WTC11 (cell line): ENCODE data around the gene TGFBR2. TPM values are rescaled to one million over a fixed set of nuclear protein-coding genes. Genes with fewer than 3 reads are reported as not detected.

Source experiments
- ATAC-seq: fragments of 200-7000 bp; cut with Tn5 transposase; 2 replicates; pipeline ENCODE4 v1.10.0; 2021; ENCODE audit warnings: mild to moderate bottlenecking, moderate library complexity
- CTCF ChIA-PET: fragments of 300-600 bp; sonication (Branson Sonifier 250); formaldehyde crosslinking; loops from one replicate; lab custom pipeline; 2021; ENCODE audit warnings: antibody characterized with exemption; lab: Charles Lee
- POLR2A ChIA-PET: fragments of 350-600 bp; sonication (Branson Sonifier 250); formaldehyde crosslinking; loops from one replicate; lab custom pipeline; 2021; ENCODE audit warnings: antibody characterized with exemption; lab: Charles Lee
- DNase-seq: peaks from one replicate; pipeline ENCODE4 v3.0.0; 2021; ENCODE audit warnings: low spot score
- H3K27ac Mint-ChIP-seq: 2 replicates; pipeline ENCODE4 v1.8.0; 2021; ENCODE audit warnings: mixed read lengths
- H3K27me3 Mint-ChIP-seq: 2 replicates; pipeline ENCODE4 v1.8.0; 2021; ENCODE audit warnings: low read depth, mild to moderate bottlenecking, moderate library complexity, mixed read lengths
- H3K36me3 Mint-ChIP-seq: 2 replicates; pipeline ENCODE4 v1.8.0; 2021; ENCODE audit warnings: mixed read lengths
- H3K4me1 Mint-ChIP-seq: 2 replicates; pipeline ENCODE4 v1.8.0; 2022; ENCODE audit warnings: mixed read lengths
- H3K4me3 Mint-ChIP-seq: 2 replicates; pipeline ENCODE4 v1.8.0; 2021; ENCODE audit warnings: mild to moderate bottlenecking, moderate library complexity, mixed read lengths
- H3K9me3 Mint-ChIP-seq: 2 replicates; pipeline ENCODE4 v1.8.0; 2021; ENCODE audit warnings: mixed read lengths
- CBFB ChIP-seq: sonication (generic); formaldehyde crosslinking; IDR thresholded peaks from 2 replicates; pipeline ENCODE4 v1.8.1; 2022; ENCODE audit warnings: mild to moderate bottlenecking, low read depth, missing genetic modification reagents
- EMX1 ChIP-seq: fragments of 250-450 bp; sonication (Bioruptor Pico); IDR thresholded peaks from 2 replicates; pipeline ENCODE4 v1.8.0; 2021; ENCODE audit warnings: mild to moderate bottlenecking
- IRF2 ChIP-seq: sonication (generic); formaldehyde crosslinking; IDR thresholded peaks from 2 replicates; pipeline ENCODE4 v1.8.0; 2022; ENCODE audit warnings: low read depth, missing genetic modification reagents, borderline replicate concordance
- JAZF1 ChIP-seq: fragments of 250-450 bp; sonication (Bioruptor Pico); IDR thresholded peaks from 2 replicates; pipeline ENCODE4 v1.9.0; 2021; ENCODE audit warnings: moderate library complexity, mild to moderate bottlenecking, inconsistent platforms
- MXD4 ChIP-seq: fragments of 250-450 bp; sonication (Bioruptor Pico); IDR thresholded peaks from 2 replicates; pipeline ENCODE4 v1.8.0; 2021; ENCODE audit warnings: mild to moderate bottlenecking, moderate library complexity, borderline replicate concordance
- NFATC4 ChIP-seq: fragments of 250-450 bp; sonication (Bioruptor Pico); IDR thresholded peaks from 2 replicates; pipeline ENCODE4 v1.9.0; 2021; ENCODE audit warnings: mild to moderate bottlenecking
- NFE2L1 ChIP-seq: sonication (generic); formaldehyde crosslinking; IDR thresholded peaks from 2 replicates; pipeline ENCODE4 v1.8.1; 2023; ENCODE audit warnings: missing genetic modification reagents
- NFYB ChIP-seq: sonication (generic); formaldehyde crosslinking; conservative IDR thresholded peaks from 2 replicates; pipeline ENCODE4 v1.8.0; 2022; ENCODE audit warnings: low read depth, missing genetic modification reagents
- NR1H2 ChIP-seq: sonication (generic); formaldehyde crosslinking; IDR thresholded peaks from 2 replicates; pipeline ENCODE4 v1.9.0; 2021; ENCODE audit warnings: mild to moderate bottlenecking, moderate library complexity, missing genetic modification reagents
- OVOL2 ChIP-seq: fragments of 250-450 bp; sonication (Bioruptor Pico); IDR thresholded peaks from 2 replicates; pipeline ENCODE4 v1.9.0; 2021; ENCODE audit warnings: mild to moderate bottlenecking, borderline replicate concordance
- PRRX2 ChIP-seq: fragments of 250-450 bp; sonication (Bioruptor Pico); IDR thresholded peaks from 2 replicates; pipeline ENCODE4 v1.8.0; 2021; ENCODE audit warnings: mild to moderate bottlenecking
- TEAD1 ChIP-seq: sonication (generic); formaldehyde crosslinking; IDR thresholded peaks from 2 replicates; pipeline ENCODE4 v1.8.0; 2022; ENCODE audit warnings: mild to moderate bottlenecking, missing genetic modification reagents
- ZNF138 ChIP-seq: sonication (generic); formaldehyde crosslinking; conservative IDR thresholded peaks from 2 replicates; pipeline ENCODE4 v1.8.1; 2022; ENCODE audit warnings: mild to moderate bottlenecking, moderate library complexity, missing genetic modification reagents
- ZNF219 ChIP-seq: sonication (generic); formaldehyde crosslinking; IDR thresholded peaks from 2 replicates; pipeline ENCODE4 v1.8.0; 2023; ENCODE audit warnings: missing genetic modification reagents, mild to moderate bottlenecking, borderline replicate concordance
- ZNF416 ChIP-seq: fragments of 250-450 bp; sonication (Bioruptor Pico); IDR thresholded peaks from 2 replicates; pipeline ENCODE4 v1.9.0; 2021; ENCODE audit warnings: mild to moderate bottlenecking, inconsistent platforms
- total RNA-seq: library from RNA; stranded (reverse); gene quantifications from 3 replicates; pipeline ENCODE4 v1.2.3, GENCODE V29; 2021
- TF ChIP-seq, protein P1 (sequence below): sonication (generic); formaldehyde crosslinking; IDR thresholded peaks from 2 replicates; pipeline ENCODE4 v1.8.1; 2022; ENCODE audit warnings: low read depth, mild to moderate bottlenecking, moderate library complexity, missing genetic modification reagents, borderline replicate concordance
- TF ChIP-seq, protein P2 (sequence below): sonication (generic); formaldehyde crosslinking; IDR thresholded peaks from 2 replicates; pipeline ENCODE4 v1.8.0; 2022; ENCODE audit warnings: mild to moderate bottlenecking, missing genetic modification reagents
- TF ChIP-seq, protein P3 (sequence below): sonication (generic); formaldehyde crosslinking; IDR thresholded peaks from 2 replicates; pipeline ENCODE4 v1.8.1; 2022; ENCODE audit warnings: mild to moderate bottlenecking, moderate library complexity, missing genetic modification reagents

Gene TGFBR2
- total RNA-seq, 1 experiment from 2014 or later, result 9.6 TPM

DNA sequence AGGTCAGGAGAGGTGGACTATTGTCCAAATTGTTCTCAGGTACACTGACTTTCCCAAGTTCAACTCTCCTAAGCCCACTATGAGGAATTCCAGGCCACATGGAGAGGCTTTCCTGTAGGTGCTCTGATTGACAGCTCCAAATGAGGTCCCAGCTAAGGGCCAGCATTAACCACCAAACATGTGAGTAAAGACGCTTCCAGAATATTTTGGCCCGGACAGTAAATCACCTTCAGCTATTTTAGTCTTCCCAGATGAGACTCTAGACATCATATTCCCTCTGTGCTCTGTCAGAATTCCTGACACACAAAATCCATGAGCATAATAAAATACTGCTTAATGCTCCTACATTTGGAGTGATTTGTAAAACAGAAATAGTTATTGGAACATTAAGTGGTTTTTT, 135.5 kb downstream of the TGFBR2 start (continued):
- TF ChIP-seq, protein P1, sequence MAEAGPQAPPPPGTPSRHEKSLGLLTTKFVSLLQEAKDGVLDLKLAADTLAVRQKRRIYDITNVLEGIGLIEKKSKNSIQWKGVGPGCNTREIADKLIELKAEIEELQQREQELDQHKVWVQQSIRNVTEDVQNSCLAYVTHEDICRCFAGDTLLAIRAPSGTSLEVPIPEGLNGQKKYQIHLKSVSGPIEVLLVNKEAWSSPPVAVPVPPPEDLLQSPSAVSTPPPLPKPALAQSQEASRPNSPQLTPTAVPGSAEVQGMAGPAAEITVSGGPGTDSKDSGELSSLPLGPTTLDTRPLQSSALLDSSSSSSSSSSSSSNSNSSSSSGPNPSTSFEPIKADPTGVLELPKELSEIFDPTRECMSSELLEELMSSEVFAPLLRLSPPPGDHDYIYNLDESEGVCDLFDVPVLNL (CRISPR knock-in tag), result no peak
- TF ChIP-seq IRF2 (CRISPR knock-in tag) (no peak), TEAD1 (CRISPR knock-in tag) (no peak)

DNA sequence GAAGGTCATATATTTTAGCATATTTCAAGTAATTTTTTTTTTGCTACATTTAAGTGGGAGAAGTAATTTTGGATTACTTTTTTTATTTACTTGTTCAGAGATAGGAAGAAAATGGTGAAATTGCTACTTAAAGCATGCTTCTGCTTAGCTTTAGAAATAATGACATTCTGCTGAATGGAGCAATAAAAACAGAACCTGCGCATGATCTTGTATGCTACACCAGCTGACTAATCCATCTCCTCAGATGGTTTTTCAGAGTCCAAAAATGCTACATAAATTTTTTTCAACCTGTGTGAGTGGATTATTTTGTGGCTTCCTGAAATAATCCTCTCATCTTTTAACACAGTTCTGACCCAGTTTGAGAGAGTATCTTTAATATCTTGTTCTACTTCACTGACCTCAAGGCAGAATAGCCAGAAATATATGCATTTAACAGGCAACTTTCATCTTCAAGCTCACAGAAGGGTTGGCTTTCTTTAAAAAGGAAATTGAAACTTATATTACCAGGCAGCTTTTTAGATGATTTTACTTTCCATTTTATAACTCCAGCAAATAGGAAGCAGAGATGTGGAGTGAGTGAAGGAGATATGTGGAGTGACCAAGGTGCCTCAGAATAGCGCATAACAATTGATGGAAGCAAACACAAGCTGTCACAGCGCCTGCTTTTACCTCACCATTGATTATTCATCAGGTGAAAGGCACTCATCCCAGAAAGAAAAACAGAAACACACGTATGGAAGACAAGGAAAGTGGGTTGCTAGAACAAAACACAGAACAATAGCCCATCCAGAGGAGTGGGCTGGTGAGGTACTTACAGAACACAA, 136.6 kb downstream of the TGFBR2 start:
- H3K36me3 Mint-ChIP-seq, result no peaks in the 10 kb centered on the region
- peak; percentile 59 for ATAC-seq
- H3K27me3 Mint-ChIP-seq, result no peaks in the 10 kb centered on the region
- peaks cover 39% of the 10 kb centered on the region for H3K4me1 Mint-ChIP-seq
- no peak overlapping the region for H3K27ac Mint-ChIP-seq
- no peaks in the 10 kb centered on the region for H3K9me3 Mint-ChIP-seq
- DNase-seq, result no peak
- TF ChIP-seq ZNF416 (CRISPR knock-in tag), result no peak
- TF ChIP-seq NR1H2 (CRISPR knock-in tag), result no peak
- TF ChIP-seq JAZF1, result no peak
- TF ChIP-seq, protein P2, sequence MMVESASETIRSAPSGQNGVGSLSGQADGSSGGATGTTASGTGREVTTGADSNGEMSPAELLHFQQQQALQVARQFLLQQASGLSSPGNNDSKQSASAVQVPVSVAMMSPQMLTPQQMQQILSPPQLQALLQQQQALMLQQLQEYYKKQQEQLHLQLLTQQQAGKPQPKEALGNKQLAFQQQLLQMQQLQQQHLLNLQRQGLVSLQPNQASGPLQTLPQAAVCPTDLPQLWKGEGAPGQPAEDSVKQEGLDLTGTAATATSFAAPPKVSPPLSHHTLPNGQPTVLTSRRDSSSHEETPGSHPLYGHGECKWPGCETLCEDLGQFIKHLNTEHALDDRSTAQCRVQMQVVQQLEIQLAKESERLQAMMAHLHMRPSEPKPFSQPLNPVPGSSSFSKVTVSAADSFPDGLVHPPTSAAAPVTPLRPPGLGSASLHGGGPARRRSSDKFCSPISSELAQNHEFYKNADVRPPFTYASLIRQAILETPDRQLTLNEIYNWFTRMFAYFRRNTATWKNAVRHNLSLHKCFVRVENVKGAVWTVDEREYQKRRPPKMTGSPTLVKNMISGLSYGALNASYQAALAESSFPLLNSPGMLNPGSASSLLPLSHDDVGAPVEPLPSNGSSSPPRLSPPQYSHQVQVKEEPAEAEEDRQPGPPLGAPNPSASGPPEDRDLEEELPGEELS, result no peak
- no peak for TF ChIP-seq ZNF219 (CRISPR knock-in tag)
- no peak for TF ChIP-seq PRRX2
- TF ChIP-seq NFE2L1 (CRISPR knock-in tag), result no peak
- TF ChIP-seq, protein P3, sequence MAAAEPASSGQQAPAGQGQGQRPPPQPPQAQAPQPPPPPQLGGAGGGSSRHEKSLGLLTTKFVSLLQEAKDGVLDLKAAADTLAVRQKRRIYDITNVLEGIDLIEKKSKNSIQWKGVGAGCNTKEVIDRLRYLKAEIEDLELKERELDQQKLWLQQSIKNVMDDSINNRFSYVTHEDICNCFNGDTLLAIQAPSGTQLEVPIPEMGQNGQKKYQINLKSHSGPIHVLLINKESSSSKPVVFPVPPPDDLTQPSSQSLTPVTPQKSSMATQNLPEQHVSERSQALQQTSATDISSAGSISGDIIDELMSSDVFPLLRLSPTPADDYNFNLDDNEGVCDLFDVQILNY (CRISPR knock-in tag), result no peak
- TF ChIP-seq NFATC4, result no peak
- TF ChIP-seq MXD4 (CRISPR knock-in tag), result no peak
- TF ChIP-seq CBFB, result no peak
- TF ChIP-seq ZNF138 (CRISPR knock-in tag), result no peak
- no peak for TF ChIP-seq EMX1 (CRISPR knock-in tag)
- no peak for TF ChIP-seq OVOL2
- TF ChIP-seq NFYB (CRISPR knock-in tag), result no peak
- TF ChIP-seq, all 79 proteins: peak for 0
- ChIA-PET CTCF (interaction anchor here (0.8 to 2.4 kb wide), 2 partner anchors 9 to 730 kb away, joined by 3 to 6 read pairs; no protein-coding TSS in a partner anchor), POLR2A (no interaction called here)
- no peak overlapping the region for H3K4me3 Mint-ChIP-seq
